ENCODE results near the gene ST8SIA4.

GRCh38 chr5:100860407-100860806, 42.7 kb downstream of the ST8SIA4 start:
- TF ChIP-seq CTCF (IDR thresholded peaks at IDR 0.05), result no peak
- no peak for TF ChIP-seq POLR2A (IDR thresholded peaks at IDR 0.05)

Measured in esophagus squamous epithelium (tissue), 4 donors.